Effector CD8-positive, alpha-beta T cell (primary cell): Measurements from ENCODE around the gene PRLR.

ENCODE experiments used
- DNase-seq: peaks from one replicate; lab custom pipeline; 2025; lab: John Stamatoyannopoulos, UW

Gene PRLR

DNA sequence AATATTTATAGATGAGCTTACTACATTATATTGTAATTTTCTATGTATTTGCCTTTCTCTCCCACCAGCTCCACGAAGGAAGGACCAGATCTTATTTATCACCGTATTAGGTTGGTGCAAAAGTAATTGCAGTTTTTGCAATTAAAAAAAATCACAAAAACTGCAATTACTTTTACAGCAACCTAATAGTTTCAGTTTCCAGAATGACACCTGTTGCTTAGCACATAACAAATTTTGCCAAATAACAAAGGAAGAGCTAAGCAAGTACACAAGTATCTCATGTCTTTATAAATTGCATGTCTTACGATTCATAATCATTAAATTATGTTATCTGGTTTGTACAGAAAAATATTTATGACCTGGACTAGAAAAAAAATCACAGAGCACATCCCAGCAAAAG lies 228.4 kb downstream of the PRLR start:
- DNase-seq: no peak
